Neural progenitor cell (in vitro differentiated cells): Measurements from ENCODE around the gene PPP1R18. TPM values are rescaled to one million over a fixed set of nuclear protein-coding genes. Genes with fewer than 3 reads are reported as not detected.

Source experiments
- DNase-seq: peaks from one replicate; pipeline ENCODE4 v3.0.0-alpha.2; 2016; ENCODE audit warnings: low spot score
- H2AFZ ChIP-seq: fragments of 200-600 bp; sonication (generic); replicated peaks from 2 replicates; pipeline ENCODE4 v1.6.1; 2016; ENCODE audit warnings: antibody characterized with exemption
- H3F3A ChIP-seq: fragments of 200-600 bp; sonication (generic); 2 replicates; pipeline ENCODE4 v1.6.1; 2016; ENCODE audit warnings: antibody characterized with exemption, low read depth
- H3K27ac ChIP-seq: fragments of 200-600 bp; sonication (generic); 2 replicates; pipeline ENCODE4 v1.5.1; 2016; ENCODE audit warnings: mild to moderate bottlenecking
- H3K27me3 ChIP-seq: fragments of 200-600 bp; sonication (generic); 2 replicates; pipeline ENCODE4 v1.6.1; 2016; ENCODE audit warnings: mild to moderate bottlenecking, moderate library complexity
- H3K36me3 ChIP-seq: fragments of 200-600 bp; sonication (generic); 2 replicates; pipeline ENCODE4 v1.5.1; 2016
- H3K4me1 ChIP-seq: fragments of 200-600 bp; sonication (generic); 2 replicates; pipeline ENCODE4 v1.6.1; 2016; ENCODE audit warnings: mixed run types
- H3K4me2 ChIP-seq: fragments of 200-600 bp; sonication (generic); 2 replicates; pipeline ENCODE4 v1.6.1; 2016
- H3K4me3 ChIP-seq: fragments of 200-600 bp; sonication (generic); 2 replicates; pipeline ENCODE4 v1.5.1; 2016
- H3K79me2 ChIP-seq: fragments of 200-600 bp; sonication (generic); 2 replicates; pipeline ENCODE4 v1.6.1; 2016; ENCODE audit warnings: low read depth
- H3K9ac ChIP-seq: fragments of 200-600 bp; sonication (generic); 2 replicates; pipeline ENCODE4 v1.6.1; 2016
- H3K9me3 ChIP-seq: fragments of 200-600 bp; sonication (generic); 2 replicates; pipeline ENCODE4 v1.5.1; 2016; ENCODE audit warnings: low read depth
- H4K20me1 ChIP-seq: fragments of 200-600 bp; sonication (generic); 2 replicates; pipeline ENCODE4 v1.6.1; 2016; ENCODE audit warnings: low read depth
- H3K27ac Mint-ChIP-seq: 3 replicates; pipeline ENCODE4 v1.8.0; 2021; ENCODE audit warnings: mixed read lengths
- H3K27me3 Mint-ChIP-seq: 2 replicates; pipeline ENCODE4 v1.8.0; 2022; ENCODE audit warnings: low read depth, mild to moderate bottlenecking, inconsistent platforms, moderate library complexity, mixed read lengths; ENCODE audit not compliant: insufficient read depth
- H3K36me3 Mint-ChIP-seq: 3 replicates; pipeline ENCODE4 v1.8.0; 2021; ENCODE audit warnings: mixed read lengths
- H3K4me1 Mint-ChIP-seq: 3 replicates; pipeline ENCODE4 v1.8.0; 2021; ENCODE audit warnings: mixed read lengths
- H3K4me3 Mint-ChIP-seq: 3 replicates; pipeline ENCODE4 v1.8.0; 2021; ENCODE audit warnings: mild to moderate bottlenecking, moderate library complexity, mixed read lengths
- H3K9me3 Mint-ChIP-seq: 3 replicates; pipeline ENCODE4 v1.8.0; 2020; ENCODE audit warnings: mixed read lengths
- CTCF ChIP-seq: fragments of 200-600 bp; sonication (generic); IDR thresholded peaks from 2 replicates; pipeline ENCODE4 v1.5.1; 2017; ENCODE audit warnings: antibody characterized with exemption, mild to moderate bottlenecking
- EZH2 ChIP-seq: fragments of 200-600 bp; sonication (generic); IDR thresholded peaks from 2 replicates; pipeline ENCODE4 v1.6.1; 2017; ENCODE audit warnings: antibody characterized with exemption, mild to moderate bottlenecking, moderate library complexity
- EZH2phosphoT487 ChIP-seq: fragments of 200-600 bp; sonication (generic); IDR thresholded peaks from 2 replicates; pipeline ENCODE4 v1.6.1; 2017; ENCODE audit warnings: antibody characterized with exemption
- total RNA-seq: library from RNA; depleted of rRNA; stranded (reverse); fragments of >200 nt; gene quantifications from 2 replicates; pipeline ENCODE4 v1.2.3, GENCODE V29; 2015; ENCODE audit warnings: low replicate concordance

Gene PPP1R18
- total RNA-seq, 1 donor from 2014 or later, result 10.2 TPM

- Mint-ChIP-seq H3K27me3 (peaks cover 5% of the 10 kb centered on the region), H3K9me3 (no peaks in the 10 kb centered on the region), H3K36me3 (peaks cover 26% of the 10 kb centered on the region), H3K4me1 (peaks cover 16% of the 10 kb centered on the region), H3K27ac (no peak overlapping the region), H3K4me3 (peak overlapping the region; percentile 92)
- Histone ChIP-seq H3K36me3 (no peaks in the 10 kb centered on the region), H3K79me2 (peaks cover 30% of the 10 kb centered on the region), H3F3A (peaks cover 15% of the 10 kb centered on the region), H2AFZ (peak overlapping the region; percentile 78), H3K4me3 (peak overlapping the region; percentile 75), H3K9me3 (no peaks in the 10 kb centered on the region), H3K27ac (no peak overlapping the region), H4K20me1 (peaks cover 13% of the 10 kb centered on the region), H3K9ac (peak overlapping the region; percentile 22), H3K27me3 (no peaks in the 10 kb centered on the region), H3K4me2 (peak overlapping the region; percentile 78), H3K4me1 (peaks cover 10% of the 10 kb centered on the region)
- TF ChIP-seq EZH2 (no peak), EZH2phosphoT487 (no peak), CTCF (no peak)
- peak; percentile 87 for DNase-seq
Observed at GRCh38 chr6:30647242-30648116, 39.0 kb downstream of the PPP1R18 start.

GRCh38 chr6:30646450-30647241, 39.8 kb downstream of the PPP1R18 start, which contains the start of gene C6orf136:
TSS of gene C6orf136 (plus strand) at chr6:30647133. CDS start at chr6:30647232, 99 bp downstream.
- H3K36me3 Mint-ChIP-seq, result peaks cover 24% of the 10 kb centered on the region
- no peak for TF ChIP-seq EZH2phosphoT487
- no peak for TF ChIP-seq CTCF
- no peak for TF ChIP-seq EZH2

GRCh38 chr6:30645989-30646388, 40.5 kb downstream of the PPP1R18 start:
- peaks cover 10% of the 10 kb centered on the region for H3K4me1 ChIP-seq
- H3K27me3 ChIP-seq, result no peaks in the 10 kb centered on the region
- TF ChIP-seq EZH2, result no peak
- no peak for TF ChIP-seq CTCF
- no peak for TF ChIP-seq EZH2phosphoT487
- H4K20me1 ChIP-seq, result peaks cover 17% of the 10 kb centered on the region
- peaks cover 30% of the 10 kb centered on the region for H3K79me2 ChIP-seq
- H3K4me3 Mint-ChIP-seq, result peak overlapping the region; percentile 92
- no peak overlapping the region for H3K27ac ChIP-seq
- H2AFZ ChIP-seq, result no peak overlapping the region
- H3K4me3 ChIP-seq, result peak overlapping the region; percentile 75
- H3K27ac Mint-ChIP-seq, result no peak overlapping the region
- H3K4me1 Mint-ChIP-seq, result peaks cover 16% of the 10 kb centered on the region
- no peak for DNase-seq
- no peaks in the 10 kb centered on the region for H3K9me3 Mint-ChIP-seq
- peak overlapping the region; percentile 78 for H3K4me2 ChIP-seq
- H3K27me3 Mint-ChIP-seq, result peaks cover 5% of the 10 kb centered on the region
- no peaks in the 10 kb centered on the region for H3K36me3 ChIP-seq
- H3F3A ChIP-seq, result peaks cover 15% of the 10 kb centered on the region
- no peaks in the 10 kb centered on the region for H3K9me3 ChIP-seq
- peaks cover 23% of the 10 kb centered on the region for H3K36me3 Mint-ChIP-seq
- H3K9ac ChIP-seq, result peak overlapping the region; percentile 21

More at GRCh38 chr6:30646450-30647241, 39.8 kb downstream of the PPP1R18 start, which contains the start of gene C6orf136:
- H3K9me3 ChIP-seq, result no peaks in the 10 kb centered on the region
- H3K36me3 ChIP-seq, result no peaks in the 10 kb centered on the region
- H3K27me3 Mint-ChIP-seq, result peaks cover 5% of the 10 kb centered on the region
- no peaks in the 10 kb centered on the region for H3K9me3 Mint-ChIP-seq
- peak within 1 kb of the TSS; percentile 92 for H3K4me3 Mint-ChIP-seq
- no peak within 1 kb of the TSS for H3K27ac ChIP-seq
- H3K4me1 Mint-ChIP-seq, result peaks cover 16% of the 10 kb centered on the region
- H3K4me2 ChIP-seq, result peak within 1 kb of the TSS; percentile 78
- H2AFZ ChIP-seq, result peak within 1 kb of the TSS; percentile 78
- peaks cover 13% of the 10 kb centered on the region for H4K20me1 ChIP-seq
- peaks cover 30% of the 10 kb centered on the region for H3K79me2 ChIP-seq
- H3K27me3 ChIP-seq, result no peaks in the 10 kb centered on the region
- peak within 1 kb of the TSS; percentile 75 for H3K4me3 ChIP-seq
- peaks cover 10% of the 10 kb centered on the region for H3K4me1 ChIP-seq
- H3K27ac Mint-ChIP-seq, result no peak within 1 kb of the TSS
- peak; percentile 97 for DNase-seq
- H3K9ac ChIP-seq, result peak within 1 kb of the TSS; percentile 22
- H3F3A ChIP-seq, result peaks cover 15% of the 10 kb centered on the region
